Body of pancreas (tissue), 4 donors: Measurements from ENCODE around the gene GRM4. TPM values are rescaled to one million over a fixed set of nuclear protein-coding genes. Genes with fewer than 3 reads are reported as not detected.
A peak's percentile ranks its signal among the peaks of the same experiment; 100 is the strongest.

Experiments used
- ATAC-seq: fragments of 150-250 bp; one replicate; pipeline ENCODE4 v1.9.1; 2016
- DNase-seq, 4 donors: peaks; one replicate each; pipeline ENCODE4 v3.0.0-alpha.2; 2019
- H3K27ac ChIP-seq, 4 donors: fragments of 200-600 bp; sonication (generic); 1 replicate in 3 of 4; 2 replicates in 1 of 4; pipeline versions ENCODE4 v1.5.1 to v1.6.1; 2016 to 2019; ENCODE audit warnings: mild to moderate bottlenecking in 1 of 4, mixed read lengths in 1 of 4, moderate library complexity in 1 of 4
- H3K27me3 ChIP-seq, 2 donors: fragments of 200-600 bp; sonication (generic); one replicate each; pipeline ENCODE4 v1.6.0; 2016; ENCODE audit warnings: mild to moderate bottlenecking in 1 of 2
- H3K36me3 ChIP-seq, 2 donors: fragments of 200-600 bp; sonication (generic); replicated peaks in 1 of 2; 2 replicates each; pipeline ENCODE4 v1.5.1; 2016; ENCODE audit warnings: low read depth in 2 of 2; ENCODE audit not compliant: insufficient read depth in 1 of 2
- H3K4me1 ChIP-seq: fragments of 200-600 bp; sonication (generic); one replicate; pipeline ENCODE4 v1.6.0; 2016
- H3K4me3 ChIP-seq, 2 donors: fragments of 200-600 bp; sonication (generic); 1 replicate in 1 of 2; 2 replicates in 1 of 2; pipeline ENCODE4 v1.5.1; 2016 to 2019
- H3K9me3 ChIP-seq, 3 donors: fragments of 200-600 bp; sonication (generic); 1 replicate in 2 of 3; 2 replicates in 1 of 3; pipeline ENCODE4 v1.5.1; 2016
- POLR2A ChIP-seq, 3 donors: fragments of 450-650 bp; IDR thresholded peaks; one replicate each; pipeline ENCODE4 v1.6.1; 2016; ENCODE audit warnings: antibody characterized with exemption in 3 of 3, mild to moderate bottlenecking in 2 of 3
- WGBS, 2 donors: methylation state at CpG; one replicate each; pipeline ENCODE4 v1.1.5; 2017; 5-methylcytosine and 5-hydroxymethylcytosine counted together
- intact Hi-C: fragments of 100-400 bp; cut with DNase I; formaldehyde crosslinking; loops from one replicate; pipeline ENCODE4 v1.15.1; 2023
- total RNA-seq, 2 donors: library from RNA; depleted of rRNA; stranded (reverse); fragments of >200 nt; gene quantifications; one replicate each; pipeline ENCODE4 v1.1.0, GENCODE V29; 2016
- TF ChIP-seq, protein P1 (sequence below), 7 experiments: fragments of 450-650 bp in 4 of 7; fragments of 200-600 bp in 3 of 7; sonication (generic) in 3 of 7; IDR thresholded peaks; one replicate each; pipeline ENCODE4 v1.5.1; 2016 to 2019; ENCODE audit warnings: antibody characterized with exemption in 7 of 7

Gene GRM4
- total RNA-seq, 2 donors from 2014 or later = 0.33 TPM; not detected in 1

DNA sequence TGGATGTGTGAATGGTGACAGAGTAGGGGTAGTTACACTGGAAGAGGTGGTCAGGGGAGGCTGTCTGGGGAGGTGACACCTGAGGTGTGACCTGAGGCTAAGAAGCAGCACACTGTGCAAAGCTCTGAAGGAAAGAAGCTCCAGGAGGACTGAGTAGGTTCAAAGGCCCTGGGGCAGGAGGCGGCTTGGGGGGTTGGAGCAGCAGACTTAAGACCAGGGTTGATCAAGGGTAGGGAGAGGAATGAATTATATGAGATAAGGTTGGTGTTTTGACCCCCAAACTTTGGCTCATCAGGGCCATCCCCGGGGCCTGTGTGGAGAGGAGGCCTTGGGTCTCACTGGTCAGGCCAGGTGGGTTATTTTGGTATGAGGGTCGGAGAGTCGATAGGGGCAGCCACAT, 166.1 kb downstream of the GRM4 start:
- 76 to 86% methylated on average over 4 of the region's 4 CpGs for WGBS, 2 donors
- DNase-seq (peak in 1 of 4 donors; percentile 1), ATAC-seq (no peak)
- no peak overlapping the region for H3K27ac ChIP-seq
- H3K4me1 ChIP-seq = peaks cover 17% of the 10 kb centered on the region
- intact Hi-C loops = no loop called here
- H3K4me3 ChIP-seq = no peak overlapping the region
- H3K9me3 ChIP-seq = no peaks in the 10 kb centered on the region
- no peaks in the 10 kb centered on the region for H3K27me3 ChIP-seq
- no peaks in the 10 kb centered on the region for H3K36me3 ChIP-seq
- TF ChIP-seq, protein P1, sequence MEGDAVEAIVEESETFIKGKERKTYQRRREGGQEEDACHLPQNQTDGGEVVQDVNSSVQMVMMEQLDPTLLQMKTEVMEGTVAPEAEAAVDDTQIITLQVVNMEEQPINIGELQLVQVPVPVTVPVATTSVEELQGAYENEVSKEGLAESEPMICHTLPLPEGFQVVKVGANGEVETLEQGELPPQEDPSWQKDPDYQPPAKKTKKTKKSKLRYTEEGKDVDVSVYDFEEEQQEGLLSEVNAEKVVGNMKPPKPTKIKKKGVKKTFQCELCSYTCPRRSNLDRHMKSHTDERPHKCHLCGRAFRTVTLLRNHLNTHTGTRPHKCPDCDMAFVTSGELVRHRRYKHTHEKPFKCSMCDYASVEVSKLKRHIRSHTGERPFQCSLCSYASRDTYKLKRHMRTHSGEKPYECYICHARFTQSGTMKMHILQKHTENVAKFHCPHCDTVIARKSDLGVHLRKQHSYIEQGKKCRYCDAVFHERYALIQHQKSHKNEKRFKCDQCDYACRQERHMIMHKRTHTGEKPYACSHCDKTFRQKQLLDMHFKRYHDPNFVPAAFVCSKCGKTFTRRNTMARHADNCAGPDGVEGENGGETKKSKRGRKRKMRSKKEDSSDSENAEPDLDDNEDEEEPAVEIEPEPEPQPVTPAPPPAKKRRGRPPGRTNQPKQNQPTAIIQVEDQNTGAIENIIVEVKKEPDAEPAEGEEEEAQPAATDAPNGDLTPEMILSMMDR (IDR thresholded peaks at IDR 0.05) = no peak
- no peak for TF ChIP-seq POLR2A (IDR thresholded peaks at IDR 0.05)

DNA sequence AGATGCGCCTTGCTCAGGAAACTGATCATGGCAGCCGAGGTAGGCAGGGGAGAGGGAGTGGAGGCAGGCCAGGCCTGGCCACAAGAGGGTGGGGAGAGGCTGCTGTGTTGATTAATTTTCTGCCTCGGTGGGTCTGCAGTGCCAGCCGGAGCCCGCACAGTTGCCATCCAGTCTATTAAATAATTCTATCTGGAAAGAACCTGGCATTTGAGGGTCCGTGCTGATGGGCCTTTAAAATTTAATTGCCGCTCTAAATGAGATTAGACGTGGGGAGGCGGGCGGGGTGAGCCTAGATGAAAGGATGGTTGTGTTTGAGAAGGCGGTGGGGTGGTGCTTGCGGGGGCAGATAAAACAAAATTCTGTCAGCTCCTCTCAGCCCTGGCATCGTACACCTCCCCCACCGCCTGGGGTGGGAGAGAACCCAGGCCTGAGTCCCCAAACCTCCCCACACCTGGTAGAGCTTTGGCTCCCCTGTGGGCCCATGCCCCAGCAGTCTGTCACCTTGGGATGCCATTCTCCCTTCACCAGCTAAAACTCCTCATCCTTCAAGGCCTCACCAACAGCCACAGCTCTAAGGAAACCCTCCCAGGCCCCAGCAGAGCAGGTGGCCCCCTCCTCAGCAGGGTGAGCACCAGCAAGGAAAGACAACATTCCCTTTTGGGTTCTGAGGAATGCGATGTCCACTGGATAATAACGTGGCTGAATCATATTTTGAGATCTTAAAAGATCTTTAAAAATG, 167.3 kb downstream of the GRM4 start:
- no peaks in the 10 kb centered on the region for H3K27me3 ChIP-seq
- TF ChIP-seq, protein P1 (IDR thresholded peaks at IDR 0.05) = no peak
- no peak for TF ChIP-seq POLR2A (IDR thresholded peaks at IDR 0.05)
- H3K27ac ChIP-seq = no peak overlapping the region
- H3K4me1 ChIP-seq = peaks cover 14% of the 10 kb centered on the region
- no peaks in the 10 kb centered on the region for H3K36me3 ChIP-seq
- ATAC-seq = no peak
- 72 to 76% methylated on average over 15 to 16 of the region's 16 CpGs for WGBS, 2 donors
- intact Hi-C loops = no loop called here
- H3K4me3 ChIP-seq = no peak overlapping the region
- no peaks in the 10 kb centered on the region for H3K9me3 ChIP-seq
- DNase-seq = peak in 1 of 4 donors; percentile 5

DNA sequence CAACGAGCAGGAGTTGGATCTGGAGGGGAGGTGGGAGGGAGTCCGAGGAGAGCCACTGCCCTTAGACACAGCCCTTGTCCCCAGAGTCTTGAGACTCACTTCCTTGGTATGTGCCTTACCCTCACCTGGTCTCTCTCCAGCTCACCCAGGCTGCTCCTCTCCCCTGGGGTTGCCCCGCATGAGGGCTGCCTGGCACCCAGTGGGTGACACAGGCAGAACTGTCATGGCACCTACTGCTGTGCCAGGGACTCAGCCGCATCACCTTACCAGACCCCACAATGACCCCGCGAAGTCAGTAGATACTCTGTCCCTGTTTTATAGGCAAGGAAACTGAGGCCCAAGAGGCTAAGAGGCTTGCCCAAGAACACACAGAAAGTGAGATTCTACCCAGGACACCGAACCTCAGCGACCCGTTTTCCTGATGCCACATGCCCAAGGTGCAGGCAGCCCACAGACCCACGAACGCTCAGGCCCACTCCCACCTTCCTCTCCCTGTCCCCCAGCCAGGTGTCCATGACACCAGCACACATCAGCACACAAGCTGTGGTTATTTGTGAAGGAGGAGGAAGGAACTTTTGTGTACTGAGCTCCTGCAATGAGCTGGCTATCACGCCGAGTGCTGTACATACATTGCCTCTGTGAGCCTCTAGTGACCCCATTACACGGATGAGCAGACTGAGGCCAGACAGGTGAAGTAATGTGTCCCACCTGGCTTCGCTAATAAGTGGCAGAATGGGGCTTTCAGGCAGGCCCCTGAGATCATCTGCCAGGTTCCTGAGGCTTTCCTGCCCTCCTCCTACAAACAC, 168.1 kb downstream of the GRM4 start:
- peak in 1 of 4 donors; percentile 8 for DNase-seq
- H3K36me3 ChIP-seq = no peaks in the 10 kb centered on the region
- H3K27me3 ChIP-seq = no peaks in the 10 kb centered on the region
- peaks cover 6% of the 10 kb centered on the region for H3K4me1 ChIP-seq
- no peak for ATAC-seq
- H3K9me3 ChIP-seq = no peaks in the 10 kb centered on the region
- no peak overlapping the region for H3K27ac ChIP-seq
- WGBS, 2 donors = 69 to 71% methylated on average over 9 to 15 of the region's 15 CpGs
- no peak overlapping the region for H3K4me3 ChIP-seq
- TF ChIP-seq, protein P1 (IDR thresholded peaks at IDR 0.05) = no peak
- TF ChIP-seq POLR2A (IDR thresholded peaks at IDR 0.05) = no peak
- intact Hi-C loops = no loop called here

DNA sequence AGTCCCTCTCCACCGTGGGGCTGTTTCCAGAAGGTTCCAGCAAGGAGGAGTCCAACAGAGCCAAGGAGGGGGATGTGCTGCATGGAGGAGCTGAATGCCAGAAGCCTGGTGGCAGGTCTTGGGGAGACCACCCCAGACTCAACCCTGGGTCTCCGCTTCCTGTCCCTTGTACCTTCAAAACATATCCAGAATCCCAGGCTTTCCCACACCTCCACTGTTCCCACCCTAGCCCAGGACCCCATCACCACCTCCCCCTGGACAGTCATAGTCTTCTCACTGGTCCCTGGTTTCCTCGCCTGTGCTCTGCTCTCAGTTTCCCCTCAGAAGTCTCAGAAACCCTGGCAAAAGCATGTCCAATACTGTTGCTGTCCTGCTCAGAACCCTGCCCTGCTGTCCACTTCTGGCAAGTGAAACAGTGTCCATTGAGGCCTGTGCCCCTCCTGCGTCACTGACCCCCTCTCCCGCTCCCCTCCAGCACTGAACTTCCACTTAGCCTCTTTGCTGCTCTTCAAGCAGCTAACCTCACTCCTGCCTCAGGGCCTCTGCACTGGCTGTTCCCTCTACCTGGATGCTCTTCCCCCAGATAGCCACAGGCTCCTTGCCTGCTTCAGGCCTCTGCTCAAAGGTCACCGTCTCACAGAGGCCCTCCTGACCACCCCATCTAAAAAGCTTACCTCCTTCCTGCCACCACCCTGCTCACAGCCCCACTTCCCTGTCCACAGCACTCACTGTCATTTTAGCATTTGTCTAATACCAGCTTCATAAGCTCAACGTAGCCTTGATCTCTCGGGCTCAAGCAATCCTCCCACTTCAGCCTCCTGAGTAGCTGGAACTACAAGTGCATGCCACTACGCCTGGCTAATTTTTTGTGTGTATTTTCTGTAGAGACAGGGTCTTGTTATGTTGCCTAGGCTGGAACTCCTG, 169.2 kb downstream of the GRM4 start:
- intact Hi-C loops = no loop called here
- Histone ChIP-seq H3K27ac (no peak overlapping the region), H3K27me3 (no peaks in the 10 kb centered on the region), H3K4me3 (no peak overlapping the region), H3K4me1 (no peaks in the 10 kb centered on the region), H3K9me3 (no peaks in the 10 kb centered on the region), H3K36me3 (no peaks in the 10 kb centered on the region)
- 73 to 77% methylated on average over 8 to 9 of the region's 9 CpGs for WGBS, 2 donors
- DNase-seq (peak in 1 of 4 donors; percentile 1), ATAC-seq (no peak)
- no peak for TF ChIP-seq POLR2A (IDR thresholded peaks at IDR 0.05)
- TF ChIP-seq, protein P1 (IDR thresholded peaks at IDR 0.05) = no peak
